Measurements from ENCODE around the gene LAMB1.
"Not testable (repeated sequence)": the region's sequence is repeated elsewhere in the genome, so short reads cannot be mapped to it uniquely, and the experiment has no call there.

The LAMB1 gene

DNA sequence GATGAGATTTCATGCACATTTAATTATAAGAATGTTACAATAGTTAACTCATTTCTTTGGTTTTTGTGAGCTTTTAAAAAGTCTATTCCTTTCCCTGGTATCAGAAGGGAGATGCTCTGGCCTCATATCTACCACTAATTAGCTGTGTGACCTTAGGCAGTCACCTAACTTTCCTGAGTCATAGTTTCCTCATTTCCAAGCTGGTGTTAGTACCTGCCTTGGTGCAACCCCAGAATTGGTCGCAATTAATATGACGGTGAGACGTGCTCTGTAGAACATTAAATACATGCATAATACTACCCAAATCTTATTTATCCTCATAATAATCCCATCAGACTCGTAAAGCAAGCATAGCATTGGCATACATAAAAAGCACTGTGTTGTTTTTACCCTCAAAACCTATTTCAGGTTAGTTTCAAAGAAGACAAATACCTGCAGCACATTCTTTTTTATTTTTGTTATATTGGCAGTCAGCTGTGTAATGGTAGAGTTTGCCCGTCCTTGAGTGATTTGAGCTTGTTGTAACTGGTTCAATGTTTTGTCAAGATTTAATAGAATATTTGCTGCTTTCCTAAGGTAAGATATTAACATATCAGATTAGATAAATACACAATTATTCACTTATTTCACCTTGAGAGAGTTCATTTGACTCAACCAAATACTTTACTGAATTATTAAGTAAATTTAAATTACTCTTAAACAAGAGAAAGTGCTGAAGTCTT, 31.0 kb upstream of the LAMB1 start:
- TF ChIP-seq CTCF (IDR thresholded peaks at IDR 0.05; ENCODE audit: low read depth, low read length) (no peak), EZH2phosphoT487 (IDR thresholded peaks at IDR 0.05; ENCODE audit: low read depth) (no peak)
- Histone ChIP-seq H3K9me3 (ENCODE audit: insufficient read depth, low read length) (no peaks in the 10 kb centered on the region), H3K79me2 (ENCODE audit: low read length) (no peaks in the 10 kb centered on the region), H3K4me3 (ENCODE audit: low read length) (no peak overlapping the region), H3K4me2 (ENCODE audit: low read length) (no peak overlapping the region), H3K27me3 (ENCODE audit: low read depth, low read length) (no peaks in the 10 kb centered on the region), H2AFZ (ENCODE audit: low read depth, low read length) (no peak overlapping the region), H3K36me3 (replicated peaks; ENCODE audit: low read depth, low read length) (no peaks in the 10 kb centered on the region), H4K20me1 (ENCODE audit: insufficient read depth, low read length) (no peaks in the 10 kb centered on the region), H3K9ac (ENCODE audit: low read length) (no peak overlapping the region), H3K27ac (ENCODE audit: low read length) (no peak overlapping the region), H3K4me1 (ENCODE audit: low read length) (peaks cover 8% of the 10 kb centered on the region; the same call in 1 of the 2 replicates)

DNA sequence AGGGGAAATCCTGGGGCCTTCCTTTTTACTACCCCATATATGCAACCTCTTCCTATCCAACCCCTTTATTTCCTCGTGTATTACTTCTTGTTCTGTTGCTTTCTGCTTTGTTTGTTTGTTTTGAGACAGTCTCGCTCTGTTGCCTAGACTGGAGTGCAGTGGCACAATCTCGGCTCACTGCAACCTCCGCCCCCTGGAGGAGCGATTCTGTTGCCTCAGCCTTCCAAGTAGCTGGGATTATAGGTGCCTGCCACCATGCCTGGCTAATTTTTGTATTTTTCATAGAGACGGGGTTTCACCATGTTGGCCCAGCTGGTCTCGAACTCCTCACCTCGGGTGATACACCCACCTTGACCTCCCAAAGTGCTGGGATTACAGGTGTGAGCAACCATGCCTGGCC, 30.3 kb upstream of the LAMB1 start:
- not testable (repeated sequence) for H4K20me1 ChIP-seq (ENCODE audit: insufficient read depth, low read length); H3K27ac ChIP-seq (ENCODE audit: low read length); H3K9me3 ChIP-seq (ENCODE audit: insufficient read depth, low read length); H3K36me3 ChIP-seq (replicated peaks; ENCODE audit: low read depth, low read length); H3K4me3 ChIP-seq (ENCODE audit: low read length); H3K9ac ChIP-seq (ENCODE audit: low read length); H3K27me3 ChIP-seq (ENCODE audit: low read depth, low read length); H3K4me1 ChIP-seq (ENCODE audit: low read length); H2AFZ ChIP-seq (ENCODE audit: low read depth, low read length); H3K4me2 ChIP-seq (ENCODE audit: low read length); H3K79me2 ChIP-seq (ENCODE audit: low read length)

GRCh38 chr7:108030516-108030915, 27.6 kb upstream of the LAMB1 start:
- TF ChIP-seq CTCF (IDR thresholded peaks at IDR 0.05; ENCODE audit: low read depth, low read length) (no peak), EZH2phosphoT487 (IDR thresholded peaks at IDR 0.05; ENCODE audit: low read depth) (no peak)
- H3K79me2 ChIP-seq (ENCODE audit: low read length), result no peaks in the 10 kb centered on the region
- H4K20me1 ChIP-seq (ENCODE audit: insufficient read depth, low read length), result no peaks in the 10 kb centered on the region
- no peak overlapping the region for H2AFZ ChIP-seq (ENCODE audit: low read depth, low read length)
- H3K36me3 ChIP-seq (replicated peaks; ENCODE audit: low read depth, low read length), result no peaks in the 10 kb centered on the region
- no peak overlapping the region for H3K9ac ChIP-seq (ENCODE audit: low read length)
- H3K27ac ChIP-seq (ENCODE audit: low read length), result no peak overlapping the region
- peaks cover 8% of the 10 kb centered on the region; the same call in 1 of the 2 replicates for H3K4me1 ChIP-seq (ENCODE audit: low read length)
- no peaks in the 10 kb centered on the region for H3K9me3 ChIP-seq (ENCODE audit: insufficient read depth, low read length)
- no peaks in the 10 kb centered on the region for H3K27me3 ChIP-seq (ENCODE audit: low read depth, low read length)
- H3K4me2 ChIP-seq (ENCODE audit: low read length), result no peak overlapping the region
- no peak overlapping the region for H3K4me3 ChIP-seq (ENCODE audit: low read length)

GRCh38 chr7:108029034-108029433, 26.1 kb upstream of the LAMB1 start:
- H3K27ac ChIP-seq (ENCODE audit: low read length), result no peak overlapping the region
- H3K36me3 ChIP-seq (replicated peaks; ENCODE audit: low read depth, low read length), result no peaks in the 10 kb centered on the region
- no peak for TF ChIP-seq CTCF (IDR thresholded peaks at IDR 0.05; ENCODE audit: low read depth, low read length)
- TF ChIP-seq EZH2phosphoT487 (IDR thresholded peaks at IDR 0.05; ENCODE audit: low read depth), result no peak
- H3K9me3 ChIP-seq (ENCODE audit: insufficient read depth, low read length), result no peaks in the 10 kb centered on the region
- H2AFZ ChIP-seq (ENCODE audit: low read depth, low read length), result no peak overlapping the region
- H3K79me2 ChIP-seq (ENCODE audit: low read length), result no peaks in the 10 kb centered on the region
- H3K27me3 ChIP-seq (ENCODE audit: low read depth, low read length), result no peaks in the 10 kb centered on the region
- no peak overlapping the region for H3K4me3 ChIP-seq (ENCODE audit: low read length)
- no peak overlapping the region for H3K4me2 ChIP-seq (ENCODE audit: low read length)
- peaks cover 8% of the 10 kb centered on the region; the same call in 1 of the 2 replicates for H3K4me1 ChIP-seq (ENCODE audit: low read length)
- H3K9ac ChIP-seq (ENCODE audit: low read length), result no peak overlapping the region
- no peaks in the 10 kb centered on the region for H4K20me1 ChIP-seq (ENCODE audit: insufficient read depth, low read length)

Data from OCI-LY3 (cell line).